ENCODE measurements around the gene SLC26A1.

SLC26A1 gene

GRCh38 chr4:993111-994029, at the start of gene SLC26A1:
TSS of gene SLC26A1 (minus strand) at chr4:993404. CDS start at chr4:991703, 1,701 bp downstream.
- no peak for DNase-seq (ENCODE audit: low read depth)

- DNase-seq (ENCODE audit: low read depth) = no peak
These were observed 49.3 kb upstream of the SLC26A1 start for GRCh38 chr4:1042352-1043055.

GRCh38 chr4:1041936-1042330, 48.7 kb upstream of the SLC26A1 start:
- DNase-seq (ENCODE audit: low read depth) = no peak

GRCh38 chr4:1041147-1041935, 48.1 kb upstream of the SLC26A1 start:
- DNase-seq (ENCODE audit: low read depth) = no peak

GRCh38 chr4:1040344-1041146, 47.3 kb upstream of the SLC26A1 start:
- DNase-seq (ENCODE audit: low read depth) = no peak

GRCh38 chr4:1039493-1040343, 46.5 kb upstream of the SLC26A1 start:
- no peak for DNase-seq (ENCODE audit: low read depth)

GRCh38 chr4:1038948-1039492, 45.8 kb upstream of the SLC26A1 start:
- no peak for DNase-seq (ENCODE audit: low read depth)

- no peak for DNase-seq (ENCODE audit: low read depth)
These were observed 44.0 kb upstream of the SLC26A1 start for GRCh38 chr4:1036976-1037810.

- DNase-seq (ENCODE audit: low read depth) = no peak
These were observed 42.9 kb upstream of the SLC26A1 start for GRCh38 chr4:1036095-1036494.

- no peak for DNase-seq (ENCODE audit: low read depth)
These were observed 42.3 kb upstream of the SLC26A1 start for GRCh38 chr4:1035510-1035909.

- no peak for DNase-seq (ENCODE audit: low read depth)
These were observed 40.8 kb upstream of the SLC26A1 start for GRCh38 chr4:1033840-1034551.

GRCh38 chr4:1032861-1033260, 39.7 kb upstream of the SLC26A1 start:
- no peak for DNase-seq (ENCODE audit: low read depth)

- DNase-seq (ENCODE audit: low read depth) = no peak
These were observed 39.0 kb upstream of the SLC26A1 start for GRCh38 chr4:1031956-1032795.

GRCh38 chr4:1031346-1031745, 38.1 kb upstream of the SLC26A1 start:
- no peak for DNase-seq (ENCODE audit: low read depth)

GRCh38 chr4:1030559-1030958, 37.4 kb upstream of the SLC26A1 start:
- no peak for DNase-seq (ENCODE audit: low read depth)

- DNase-seq (ENCODE audit: low read depth) = no peak
These were observed 36.8 kb upstream of the SLC26A1 start for GRCh38 chr4:1030031-1030430.

GRCh38 chr4:1029529-1029928, 36.3 kb upstream of the SLC26A1 start:
- no peak for DNase-seq (ENCODE audit: low read depth)

Data from stimulated activated CD8-positive, alpha-beta memory T cell treated with anti-CD3 and anti-CD28 coated beads, Interleukin-7, amount 100 ng/mL, for 24 hours (primary cell).